Measurements from ENCODE around the gene RAB33A. TPM values are rescaled to one million over a fixed set of nuclear protein-coding genes. Genes with fewer than 3 reads are reported as not detected.

The RAB33A gene
- polyA plus RNA-seq, 1 donor from 2014 or later: 74.7 TPM

DNA sequence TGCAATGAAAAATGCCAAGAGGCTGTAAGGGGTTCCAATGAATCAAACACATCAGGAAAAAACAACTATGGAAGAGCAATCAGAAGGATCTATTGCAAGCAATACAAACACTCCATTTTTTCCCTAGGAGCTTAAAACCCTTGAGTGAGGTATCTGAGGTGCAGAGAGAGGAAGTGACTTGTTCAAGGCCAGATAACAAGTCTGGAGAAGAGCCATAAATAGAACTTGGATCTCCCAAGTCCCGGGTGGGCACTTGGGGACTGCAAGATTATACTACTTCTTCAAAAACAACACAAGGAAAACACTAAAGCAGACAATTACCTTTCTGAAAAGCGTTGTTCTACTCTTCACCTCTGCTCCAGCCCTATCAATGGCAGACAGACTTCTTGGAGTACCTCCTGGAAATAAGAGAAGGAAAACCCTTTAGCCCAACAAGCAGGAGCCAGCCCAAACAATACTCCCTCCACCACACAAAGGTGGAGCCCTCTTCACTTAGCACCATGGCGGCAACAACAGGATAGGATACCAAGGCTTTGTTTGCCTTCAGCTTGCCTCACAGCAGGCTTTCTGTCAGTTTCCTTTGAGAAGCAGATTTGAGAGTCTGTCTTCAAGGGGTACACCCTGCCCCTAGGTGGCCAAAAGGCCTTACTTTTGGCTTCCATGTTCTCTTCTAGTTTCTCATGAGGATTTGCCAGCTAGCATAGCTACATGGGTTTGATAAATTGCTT lies 32.1 kb upstream of the RAB33A start:
- no peak overlapping the region for H3K27ac ChIP-seq (ENCODE audit: low read length)
- H3K9ac ChIP-seq (ENCODE audit: low read length): no peak overlapping the region
- no peaks in the 10 kb centered on the region for H3K9me2 ChIP-seq (ENCODE audit: insufficient read depth, low read length)
- no peak overlapping the region for H3K4me3 ChIP-seq (ENCODE audit: low read length)
- H2AFZ ChIP-seq (ENCODE audit: low read depth, low read length): no peak overlapping the region
- no peaks in the 10 kb centered on the region for H3F3A ChIP-seq (ENCODE audit: insufficient read depth, low read length, poor library complexity, severe bottlenecking)
- TF ChIP-seq POLR2AphosphoS5 (IDR thresholded peaks at IDR 0.05): no peak
- no peak for TF ChIP-seq RAD21 (conservative IDR thresholded peaks at IDR 0.05)
- no peak for TF ChIP-seq EZH2 (IDR thresholded peaks at IDR 0.05; ENCODE audit: borderline replicate concordance, insufficient read depth, low read length, poor library complexity, severe bottlenecking)
- TF ChIP-seq, protein P1, sequence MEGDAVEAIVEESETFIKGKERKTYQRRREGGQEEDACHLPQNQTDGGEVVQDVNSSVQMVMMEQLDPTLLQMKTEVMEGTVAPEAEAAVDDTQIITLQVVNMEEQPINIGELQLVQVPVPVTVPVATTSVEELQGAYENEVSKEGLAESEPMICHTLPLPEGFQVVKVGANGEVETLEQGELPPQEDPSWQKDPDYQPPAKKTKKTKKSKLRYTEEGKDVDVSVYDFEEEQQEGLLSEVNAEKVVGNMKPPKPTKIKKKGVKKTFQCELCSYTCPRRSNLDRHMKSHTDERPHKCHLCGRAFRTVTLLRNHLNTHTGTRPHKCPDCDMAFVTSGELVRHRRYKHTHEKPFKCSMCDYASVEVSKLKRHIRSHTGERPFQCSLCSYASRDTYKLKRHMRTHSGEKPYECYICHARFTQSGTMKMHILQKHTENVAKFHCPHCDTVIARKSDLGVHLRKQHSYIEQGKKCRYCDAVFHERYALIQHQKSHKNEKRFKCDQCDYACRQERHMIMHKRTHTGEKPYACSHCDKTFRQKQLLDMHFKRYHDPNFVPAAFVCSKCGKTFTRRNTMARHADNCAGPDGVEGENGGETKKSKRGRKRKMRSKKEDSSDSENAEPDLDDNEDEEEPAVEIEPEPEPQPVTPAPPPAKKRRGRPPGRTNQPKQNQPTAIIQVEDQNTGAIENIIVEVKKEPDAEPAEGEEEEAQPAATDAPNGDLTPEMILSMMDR (IDR thresholded peaks at IDR 0.05; ENCODE audit: poor library complexity, severe bottlenecking): no peak
- no peak for TF ChIP-seq MXI1 (conservative IDR thresholded peaks at IDR 0.05; ENCODE audit: poor library complexity, severe bottlenecking)
- TF ChIP-seq TAF1 (IDR thresholded peaks at IDR 0.05; ENCODE audit: low read depth): no peak
- TF ChIP-seq, protein P2, sequence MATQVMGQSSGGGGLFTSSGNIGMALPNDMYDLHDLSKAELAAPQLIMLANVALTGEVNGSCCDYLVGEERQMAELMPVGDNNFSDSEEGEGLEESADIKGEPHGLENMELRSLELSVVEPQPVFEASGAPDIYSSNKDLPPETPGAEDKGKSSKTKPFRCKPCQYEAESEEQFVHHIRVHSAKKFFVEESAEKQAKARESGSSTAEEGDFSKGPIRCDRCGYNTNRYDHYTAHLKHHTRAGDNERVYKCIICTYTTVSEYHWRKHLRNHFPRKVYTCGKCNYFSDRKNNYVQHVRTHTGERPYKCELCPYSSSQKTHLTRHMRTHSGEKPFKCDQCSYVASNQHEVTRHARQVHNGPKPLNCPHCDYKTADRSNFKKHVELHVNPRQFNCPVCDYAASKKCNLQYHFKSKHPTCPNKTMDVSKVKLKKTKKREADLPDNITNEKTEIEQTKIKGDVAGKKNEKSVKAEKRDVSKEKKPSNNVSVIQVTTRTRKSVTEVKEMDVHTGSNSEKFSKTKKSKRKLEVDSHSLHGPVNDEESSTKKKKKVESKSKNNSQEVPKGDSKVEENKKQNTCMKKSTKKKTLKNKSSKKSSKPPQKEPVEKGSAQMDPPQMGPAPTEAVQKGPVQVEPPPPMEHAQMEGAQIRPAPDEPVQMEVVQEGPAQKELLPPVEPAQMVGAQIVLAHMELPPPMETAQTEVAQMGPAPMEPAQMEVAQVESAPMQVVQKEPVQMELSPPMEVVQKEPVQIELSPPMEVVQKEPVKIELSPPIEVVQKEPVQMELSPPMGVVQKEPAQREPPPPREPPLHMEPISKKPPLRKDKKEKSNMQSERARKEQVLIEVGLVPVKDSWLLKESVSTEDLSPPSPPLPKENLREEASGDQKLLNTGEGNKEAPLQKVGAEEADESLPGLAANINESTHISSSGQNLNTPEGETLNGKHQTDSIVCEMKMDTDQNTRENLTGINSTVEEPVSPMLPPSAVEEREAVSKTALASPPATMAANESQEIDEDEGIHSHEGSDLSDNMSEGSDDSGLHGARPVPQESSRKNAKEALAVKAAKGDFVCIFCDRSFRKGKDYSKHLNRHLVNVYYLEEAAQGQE (IDR thresholded peaks at IDR 0.05; ENCODE audit: borderline replicate concordance): no peak
- no peak for TF ChIP-seq EP300 (conservative IDR thresholded peaks at IDR 0.05; ENCODE audit: poor library complexity, severe bottlenecking)
- TF ChIP-seq SMC3 (conservative IDR thresholded peaks at IDR 0.05; ENCODE audit: poor library complexity): no peak
- H3K9me3 ChIP-seq (ENCODE audit: low read length): no peaks in the 10 kb centered on the region
- H3K4me2 ChIP-seq (ENCODE audit: low read length): no peak overlapping the region
- no peaks in the 10 kb centered on the region for H3K79me2 ChIP-seq (replicated peaks; ENCODE audit: insufficient read depth, low read length)
- no peaks in the 10 kb centered on the region for H4K20me1 ChIP-seq (ENCODE audit: insufficient read depth)
- H3K36me3 ChIP-seq (ENCODE audit: insufficient read depth, low read length): no peaks in the 10 kb centered on the region
- H3K27me3 ChIP-seq (ENCODE audit: insufficient read depth, low read depth, low read length): no peaks in the 10 kb centered on the region

DNA sequence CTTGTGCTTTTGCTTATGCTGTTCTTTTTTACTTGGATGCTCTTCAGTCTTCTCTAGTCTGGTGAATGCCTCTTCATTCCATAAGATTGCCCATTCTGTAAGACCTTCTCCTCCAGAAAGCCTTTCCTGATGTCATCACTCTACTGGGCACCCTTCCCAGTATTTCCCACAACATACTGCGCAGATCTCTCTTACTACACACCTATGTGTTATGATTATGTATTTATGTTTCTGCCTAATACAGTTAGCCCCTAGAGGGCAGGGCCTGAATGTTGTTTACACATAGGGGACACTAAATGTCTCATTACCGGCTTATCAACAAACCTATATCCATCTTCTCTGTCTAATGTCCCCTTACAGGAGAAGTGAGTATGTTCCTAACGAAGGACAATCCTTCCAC lies 27.3 kb upstream of the RAB33A start:
- H3K27ac ChIP-seq (ENCODE audit: low read length): no peak overlapping the region
- no peaks in the 10 kb centered on the region for H3K9me3 ChIP-seq (ENCODE audit: low read length)
- no peaks in the 10 kb centered on the region for H4K20me1 ChIP-seq (ENCODE audit: insufficient read depth)
- no peaks in the 10 kb centered on the region for H3K79me2 ChIP-seq (replicated peaks; ENCODE audit: insufficient read depth, low read length)
- H3F3A ChIP-seq (ENCODE audit: insufficient read depth, low read length, poor library complexity, severe bottlenecking): no peaks in the 10 kb centered on the region
- H3K9me2 ChIP-seq (ENCODE audit: insufficient read depth, low read length): no peaks in the 10 kb centered on the region
- H3K36me3 ChIP-seq (ENCODE audit: insufficient read depth, low read length): no peaks in the 10 kb centered on the region
- H3K27me3 ChIP-seq (ENCODE audit: insufficient read depth, low read depth, low read length): no peaks in the 10 kb centered on the region
- no peak overlapping the region for H2AFZ ChIP-seq (ENCODE audit: low read depth, low read length)
- H3K4me3 ChIP-seq (ENCODE audit: low read length): no peak overlapping the region
- no peak overlapping the region for H3K9ac ChIP-seq (ENCODE audit: low read length)
- no peak overlapping the region for H3K4me2 ChIP-seq (ENCODE audit: low read length)
- TF ChIP-seq MXI1 (conservative IDR thresholded peaks at IDR 0.05; ENCODE audit: poor library complexity, severe bottlenecking): no peak
- TF ChIP-seq, protein P2 (IDR thresholded peaks at IDR 0.05; ENCODE audit: borderline replicate concordance): no peak
- no peak for TF ChIP-seq POLR2AphosphoS5 (IDR thresholded peaks at IDR 0.05)
- no peak for TF ChIP-seq TAF1 (IDR thresholded peaks at IDR 0.05; ENCODE audit: low read depth)
- TF ChIP-seq SMC3 (conservative IDR thresholded peaks at IDR 0.05; ENCODE audit: poor library complexity): no peak
